ENCODE data around the gene GBE1.

DNA sequence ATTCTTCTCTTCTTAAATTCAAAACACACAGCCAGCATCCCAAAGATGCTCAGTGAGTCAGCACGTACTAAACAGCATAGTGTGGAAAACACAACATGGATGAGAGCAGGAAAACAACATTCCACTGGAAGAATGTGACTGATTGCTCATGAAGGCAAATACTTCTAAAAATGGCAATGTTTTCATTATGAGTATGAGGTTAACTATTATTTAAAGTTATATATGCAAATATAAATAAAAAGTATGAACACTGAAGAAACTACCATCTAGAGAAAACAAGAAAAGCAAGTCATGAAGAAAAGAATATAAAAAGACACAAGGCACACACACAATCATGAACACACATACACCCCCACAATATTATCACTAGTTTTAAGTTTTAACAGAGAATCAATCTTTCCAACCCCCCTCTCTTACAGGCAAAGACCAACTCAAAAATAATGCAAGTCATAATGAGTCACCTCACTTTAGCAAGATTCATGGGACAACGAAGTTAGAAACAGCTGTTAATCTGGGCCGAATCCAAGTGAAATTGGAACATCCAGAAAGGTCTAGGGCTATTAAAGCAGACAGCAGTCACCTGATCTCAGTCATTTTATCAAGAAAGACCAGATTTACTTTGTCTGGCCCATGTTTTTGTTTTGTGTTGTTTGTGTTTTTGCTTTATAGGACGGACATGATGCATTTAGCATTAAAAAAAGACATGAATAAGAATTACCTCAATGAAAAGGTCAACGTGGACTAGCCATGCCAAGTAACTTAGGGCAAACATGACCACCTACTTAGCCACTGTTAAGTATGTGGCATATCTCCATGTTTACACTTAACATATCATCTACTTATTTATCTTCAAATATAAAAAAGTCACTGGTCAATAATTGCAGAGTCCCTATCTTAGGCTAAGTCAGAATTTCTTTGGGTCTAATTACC, 18.1 kb downstream of the GBE1 start:
- TF ChIP-seq, protein P1, sequence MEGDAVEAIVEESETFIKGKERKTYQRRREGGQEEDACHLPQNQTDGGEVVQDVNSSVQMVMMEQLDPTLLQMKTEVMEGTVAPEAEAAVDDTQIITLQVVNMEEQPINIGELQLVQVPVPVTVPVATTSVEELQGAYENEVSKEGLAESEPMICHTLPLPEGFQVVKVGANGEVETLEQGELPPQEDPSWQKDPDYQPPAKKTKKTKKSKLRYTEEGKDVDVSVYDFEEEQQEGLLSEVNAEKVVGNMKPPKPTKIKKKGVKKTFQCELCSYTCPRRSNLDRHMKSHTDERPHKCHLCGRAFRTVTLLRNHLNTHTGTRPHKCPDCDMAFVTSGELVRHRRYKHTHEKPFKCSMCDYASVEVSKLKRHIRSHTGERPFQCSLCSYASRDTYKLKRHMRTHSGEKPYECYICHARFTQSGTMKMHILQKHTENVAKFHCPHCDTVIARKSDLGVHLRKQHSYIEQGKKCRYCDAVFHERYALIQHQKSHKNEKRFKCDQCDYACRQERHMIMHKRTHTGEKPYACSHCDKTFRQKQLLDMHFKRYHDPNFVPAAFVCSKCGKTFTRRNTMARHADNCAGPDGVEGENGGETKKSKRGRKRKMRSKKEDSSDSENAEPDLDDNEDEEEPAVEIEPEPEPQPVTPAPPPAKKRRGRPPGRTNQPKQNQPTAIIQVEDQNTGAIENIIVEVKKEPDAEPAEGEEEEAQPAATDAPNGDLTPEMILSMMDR (optimal IDR thresholded peaks at IDR 0.05 in 1 of 3, IDR thresholded peaks at IDR 0.05 in 1 of 3, conservative IDR thresholded peaks at IDR 0.05 in 1 of 3; ENCODE audit: extremely low read depth in 1 of 3, insufficient read depth in 2 of 3, low read length in 3 of 3) = no peak
- TF ChIP-seq EZH2 (IDR thresholded peaks at IDR 0.05; ENCODE audit: low read length) = no peak

Measured in keratinocyte (primary cell).